ENCODE results near the gene SLC25A27. TPM values are rescaled to one million over a fixed set of nuclear protein-coding genes. Genes with fewer than 3 reads are reported as not detected.
A peak's percentile ranks its signal among the peaks of the same experiment; 100 is the strongest.
"Not testable (repeated sequence)": the region's sequence is repeated elsewhere in the genome, so short reads cannot be mapped to it uniquely, and the experiment has no call there.

SLC25A27 gene
- total and polyA plus RNA-seq, 3 experiments from 2014 or later = 0.38 to 0.85 TPM; not detected in 1

DNA sequence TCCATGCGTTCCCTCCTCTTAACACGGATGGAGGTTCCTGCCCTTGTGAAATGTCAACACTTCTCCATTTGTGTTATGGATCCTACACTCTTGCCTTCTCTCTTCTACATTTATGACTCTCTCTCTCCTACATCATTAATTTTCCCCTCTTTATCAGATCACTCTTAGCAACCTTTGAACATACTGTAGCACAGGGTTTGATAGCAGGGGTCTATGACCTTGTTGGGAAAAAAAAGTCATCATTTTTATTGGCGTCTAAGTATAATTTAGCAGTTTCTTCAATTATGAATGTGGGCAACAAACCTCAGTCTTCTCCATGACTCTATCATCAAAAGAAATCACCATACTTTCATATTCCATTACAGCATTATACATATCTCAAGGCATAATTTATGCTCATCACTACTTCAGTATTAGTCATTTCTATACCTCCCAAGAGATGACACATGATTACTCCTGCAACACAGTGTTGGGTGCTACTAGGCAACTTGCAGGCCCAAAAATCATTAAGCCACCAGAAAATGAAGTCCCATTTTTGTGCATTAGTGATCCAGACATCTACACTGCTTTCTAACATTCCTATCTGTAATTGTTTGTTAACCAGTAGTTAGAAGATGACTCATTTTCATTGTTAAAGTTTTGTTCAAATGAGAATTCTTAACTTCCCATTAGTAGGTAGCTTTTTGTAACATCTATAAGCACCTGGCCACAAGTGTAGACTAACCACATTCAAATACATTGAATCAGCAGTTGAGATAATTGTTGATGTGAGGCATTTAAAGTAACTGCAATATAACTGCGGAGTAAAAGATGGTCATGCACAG is 9.6 kb upstream of the SLC25A27 start:
- Histone ChIP-seq H3K36me3 (ENCODE audit: insufficient read depth, low read length) (no peaks in the 10 kb centered on the region), H3K4me3 (ENCODE audit: low read length) (no peak overlapping the region), H3K9me3 (ENCODE audit: low read length) (no peaks in the 10 kb centered on the region), H3K27me3 (ENCODE audit: insufficient read depth, low read length, poor library complexity, severe bottlenecking) (no peaks in the 10 kb centered on the region), H3K4me1 (ENCODE audit: insufficient read depth, low read length) (no peaks in the 10 kb centered on the region), H3K27ac (ENCODE audit: low read depth, low read length) (no peak overlapping the region)
- Mint-ChIP-seq H3K4me1 (no peaks in the 10 kb centered on the region), H3K36me3 (no peaks in the 10 kb centered on the region), H3K27me3 (peaks cover 8 to 33% of the 10 kb centered on the region in 2 donors), H3K27ac (no peak overlapping the region), H3K4me3 (no peak overlapping the region), H3K9me3 (peaks cover 0 to 4% (median under 1%) of the 10 kb centered on the region in 5 donors)
- ChIA-PET POLR2A (no interaction called here), CTCF (no interaction called here)
- no peak for DNase-seq

GRCh38 chr6:46645265-46645664 is 7.5 kb upstream of the SLC25A27 start:
- POLR2A ChIA-PET = no interaction called here
- H3K27ac ChIP-seq (ENCODE audit: low read depth, low read length) = no peak overlapping the region
- H3K27me3 ChIP-seq (ENCODE audit: insufficient read depth, low read length, poor library complexity, severe bottlenecking) = no peaks in the 10 kb centered on the region
- Mint-ChIP-seq H3K27me3 (peaks cover 6 to 27% of the 10 kb centered on the region in 2 donors), H3K4me1 (no peaks in the 10 kb centered on the region), H3K4me3 (no peak overlapping the region), H3K9me3 (peaks cover 0 to 4% (median 2%) of the 10 kb centered on the region in 5 donors), H3K36me3 (no peaks in the 10 kb centered on the region), H3K27ac (no peak overlapping the region)
- H3K9me3 ChIP-seq (ENCODE audit: low read length) = no peaks in the 10 kb centered on the region
- DNase-seq = no peak
- no peaks in the 10 kb centered on the region for H3K36me3 ChIP-seq (ENCODE audit: insufficient read depth, low read length)
- no peaks in the 10 kb centered on the region for H3K4me1 ChIP-seq (ENCODE audit: insufficient read depth, low read length)
- no peak overlapping the region for H3K4me3 ChIP-seq (ENCODE audit: low read length)
- CTCF ChIA-PET = no interaction called here

DNA sequence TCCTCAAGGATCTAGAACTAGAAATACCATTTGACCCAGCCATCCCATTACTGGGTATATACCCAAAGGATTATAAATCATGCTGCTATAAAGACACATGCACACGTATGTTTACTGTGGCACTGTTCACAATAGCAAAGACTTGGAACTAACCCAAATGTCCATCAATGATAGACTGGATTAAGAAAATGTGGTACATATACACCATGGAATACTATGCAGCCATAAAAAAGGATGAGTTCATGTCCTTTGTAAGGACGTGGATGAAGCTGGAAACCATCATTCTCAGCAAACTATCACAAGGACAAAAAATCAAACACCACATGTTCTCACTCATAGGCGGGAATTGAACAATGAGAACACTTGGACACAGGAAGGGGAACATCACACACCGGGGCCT is 4.7 kb upstream of the SLC25A27 start:
- H3K9me3 ChIP-seq (ENCODE audit: low read length); H3K27ac Mint-ChIP-seq; H3K4me3 ChIP-seq (ENCODE audit: low read length); DNase-seq; H3K4me1 ChIP-seq (ENCODE audit: insufficient read depth, low read length); H3K27ac ChIP-seq (ENCODE audit: low read depth, low read length); H3K27me3 ChIP-seq (ENCODE audit: insufficient read depth, low read length, poor library complexity, severe bottlenecking); H3K9me3 Mint-ChIP-seq; H3K36me3 ChIP-seq (ENCODE audit: insufficient read depth, low read length); CTCF ChIA-PET; H3K4me3 Mint-ChIP-seq; POLR2A ChIA-PET; H3K36me3 Mint-ChIP-seq: not testable (repeated sequence)
- H3K27me3 Mint-ChIP-seq = peaks cover 15 to 41% of the 10 kb centered on the region in 2 donors
- peaks cover 9 to 13% (median 10%) of the 10 kb centered on the region in 3 donors for H3K4me1 Mint-ChIP-seq

DNA sequence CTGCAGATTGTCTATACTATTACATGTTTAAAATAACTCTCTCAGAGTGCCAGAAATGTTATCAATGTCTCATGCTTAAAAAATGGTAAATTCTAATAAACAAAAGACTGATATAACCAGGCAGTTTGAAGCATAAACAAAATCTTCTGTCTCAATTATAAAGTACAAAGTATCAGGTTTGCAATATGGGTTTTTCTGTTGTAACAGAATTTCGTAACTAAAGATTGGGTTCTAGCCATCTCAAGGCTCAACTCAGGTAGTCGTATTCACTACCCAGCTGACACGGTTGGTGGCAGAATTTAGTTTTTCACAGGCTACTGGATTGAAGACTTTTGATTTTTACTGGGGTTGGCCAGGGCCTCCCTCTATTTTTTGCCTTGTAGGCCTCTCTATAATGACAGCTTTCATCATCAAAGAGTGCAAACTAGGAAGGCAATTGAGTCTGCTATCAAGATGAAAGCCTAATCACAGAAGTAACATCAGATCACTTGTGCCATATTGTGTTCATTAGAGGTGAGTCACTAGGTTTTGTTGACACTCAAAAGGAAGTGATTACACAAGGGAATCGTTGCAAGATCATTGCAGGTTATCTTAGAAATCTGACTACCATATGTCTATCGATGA is 3.8 kb upstream of the SLC25A27 start:
- no peak for DNase-seq
- Mint-ChIP-seq H3K27ac (no peak overlapping the region), H3K4me1 (peaks cover 13 to 19% (median 14%) of the 10 kb centered on the region in 3 donors), H3K27me3 (peaks cover 19 to 48% of the 10 kb centered on the region in 2 donors), H3K9me3 (peaks cover 0 to 4% (median 2%) of the 10 kb centered on the region in 5 donors), H3K4me3 (no peak overlapping the region), H3K36me3 (no peaks in the 10 kb centered on the region)
- Histone ChIP-seq H3K36me3 (ENCODE audit: insufficient read depth, low read length) (no peaks in the 10 kb centered on the region), H3K9me3 (ENCODE audit: low read length) (no peaks in the 10 kb centered on the region), H3K4me1 (ENCODE audit: insufficient read depth, low read length) (peaks cover 5% of the 10 kb centered on the region), H3K4me3 (ENCODE audit: low read length) (no peak overlapping the region), H3K27ac (ENCODE audit: low read depth, low read length) (no peak overlapping the region), H3K27me3 (ENCODE audit: insufficient read depth, low read length, poor library complexity, severe bottlenecking) (peaks cover 16% of the 10 kb centered on the region)
- ChIA-PET CTCF (no interaction called here), POLR2A (no interaction called here)

- H3K27ac Mint-ChIP-seq = no peak overlapping the region
- peaks cover 17% of the 10 kb centered on the region for H3K27me3 ChIP-seq (ENCODE audit: insufficient read depth, low read length, poor library complexity, severe bottlenecking)
- peaks cover 0 to 2% (median 0%) of the 10 kb centered on the region in 5 donors for H3K9me3 Mint-ChIP-seq
- H3K27me3 Mint-ChIP-seq = peaks cover 27 to 66% of the 10 kb centered on the region in 2 donors
- no peak overlapping the region for H3K4me3 Mint-ChIP-seq
- no peak for DNase-seq
- ChIA-PET POLR2A (no interaction called here), CTCF (no interaction called here)
- peaks cover 5% of the 10 kb centered on the region for H3K4me1 ChIP-seq (ENCODE audit: insufficient read depth, low read length)
- H3K4me3 ChIP-seq (ENCODE audit: low read length) = no peak overlapping the region
- no peaks in the 10 kb centered on the region for H3K36me3 ChIP-seq (ENCODE audit: insufficient read depth, low read length)
- H3K36me3 Mint-ChIP-seq = peaks cover 0 to 4% (median 0%) of the 10 kb centered on the region in 3 donors
- no peaks in the 10 kb centered on the region for H3K9me3 ChIP-seq (ENCODE audit: low read length)
- peaks cover 13 to 19% (median 14%) of the 10 kb centered on the region in 3 donors for H3K4me1 Mint-ChIP-seq
- no peak overlapping the region for H3K27ac ChIP-seq (ENCODE audit: low read depth, low read length)
These were observed 1.8 kb upstream of the SLC25A27 start for GRCh38 chr6:46651006-46651405.

- Histone ChIP-seq H3K27me3 (ENCODE audit: insufficient read depth, low read length, poor library complexity, severe bottlenecking) (peaks cover 17% of the 10 kb centered on the region), H3K9me3 (ENCODE audit: low read length) (no peaks in the 10 kb centered on the region), H3K4me3 (ENCODE audit: low read length) (no peak overlapping the region), H3K27ac (ENCODE audit: low read depth, low read length) (no peak overlapping the region), H3K36me3 (ENCODE audit: insufficient read depth, low read length) (no peaks in the 10 kb centered on the region), H3K4me1 (ENCODE audit: insufficient read depth, low read length) (peaks cover 5% of the 10 kb centered on the region)
- H3K9me3 Mint-ChIP-seq = peaks cover 0 to 4% (median 0%) of the 10 kb centered on the region in 5 donors
- no peak for DNase-seq
- peaks cover 30 to 66% of the 10 kb centered on the region in 2 donors for H3K27me3 Mint-ChIP-seq
- peaks cover 13 to 19% (median 14%) of the 10 kb centered on the region in 3 donors for H3K4me1 Mint-ChIP-seq
- peak overlapping the region in 1 of 8 donors; percentile 12 for H3K27ac Mint-ChIP-seq
- H3K4me3 Mint-ChIP-seq = peak overlapping the region in 6 of 7 donors; percentile 83 to 90 (median 84)
- CTCF ChIA-PET = no interaction called here
- POLR2A ChIA-PET = no interaction called here
- peaks cover 0 to 4% (median 0%) of the 10 kb centered on the region in 3 donors for H3K36me3 Mint-ChIP-seq
These were observed 959 bp upstream of the SLC25A27 start for GRCh38 chr6:46651816-46652215.

- peak overlapping the region in 2 of 8 donors; percentile 12 to 32 for H3K27ac Mint-ChIP-seq
- ChIA-PET CTCF (no interaction called here), POLR2A (no interaction called here)
- Histone ChIP-seq H3K9me3 (ENCODE audit: low read length) (no peaks in the 10 kb centered on the region), H3K36me3 (ENCODE audit: insufficient read depth, low read length) (no peaks in the 10 kb centered on the region), H3K4me3 (ENCODE audit: low read length) (peak overlapping the region; percentile 70), H3K27me3 (ENCODE audit: insufficient read depth, low read length, poor library complexity, severe bottlenecking) (peaks cover 17% of the 10 kb centered on the region), H3K27ac (ENCODE audit: low read depth, low read length) (no peak overlapping the region), H3K4me1 (ENCODE audit: insufficient read depth, low read length) (peaks cover 5% of the 10 kb centered on the region)
- DNase-seq = no peak
- peaks cover 0 to 4% (median 0%) of the 10 kb centered on the region in 5 donors for H3K9me3 Mint-ChIP-seq
- H3K4me3 Mint-ChIP-seq = peak overlapping the region; percentile 83 to 93 (median 84)
- H3K36me3 Mint-ChIP-seq = peaks cover 0 to 4% (median 0%) of the 10 kb centered on the region in 3 donors
- peaks cover 13 to 19% (median 14%) of the 10 kb centered on the region in 3 donors for H3K4me1 Mint-ChIP-seq
- H3K27me3 Mint-ChIP-seq = peaks cover 29 to 63% of the 10 kb centered on the region in 2 donors
These were observed 558 bp upstream of the SLC25A27 start for GRCh38 chr6:46652232-46652602.

DNA sequence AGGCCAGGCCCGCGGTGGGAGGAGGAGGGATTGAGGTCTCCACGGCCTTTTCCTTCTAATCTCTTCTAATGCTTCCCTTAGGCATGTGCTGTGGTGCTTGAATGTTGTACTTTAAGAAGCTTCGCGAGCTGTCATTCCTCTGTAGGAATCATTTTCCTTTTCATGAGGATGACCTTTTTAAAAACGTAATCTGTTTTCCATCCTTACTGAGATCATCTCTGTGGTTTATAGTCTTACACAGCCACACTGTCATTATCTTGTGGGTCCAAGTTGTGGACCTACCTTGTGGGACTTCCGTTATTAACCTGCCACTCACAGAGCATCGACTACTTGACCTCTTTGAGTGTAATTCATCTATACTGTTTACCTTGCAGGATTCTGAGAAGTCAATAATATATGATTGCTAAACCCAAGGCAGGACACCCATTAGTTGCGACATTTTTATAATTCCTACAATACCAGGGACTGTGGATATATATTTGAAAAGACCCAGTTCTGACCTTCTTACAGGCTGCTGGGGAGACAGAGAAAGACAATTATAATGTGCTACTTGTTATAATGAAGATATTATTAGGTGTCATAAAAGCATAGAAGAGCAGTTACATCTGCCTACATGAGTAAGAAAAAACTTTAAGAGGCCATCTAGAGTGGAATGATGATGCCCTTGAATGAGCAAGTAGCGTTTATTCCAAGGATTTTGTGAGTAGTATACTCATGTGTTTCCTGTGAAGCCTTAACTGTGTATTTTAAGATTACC is 842 bp downstream of the SLC25A27 start:
- POLR2A ChIA-PET = no interaction called here
- H3K36me3 Mint-ChIP-seq = peaks cover 0 to 4% (median 0%) of the 10 kb centered on the region in 3 donors
- H3K27ac ChIP-seq (ENCODE audit: low read depth, low read length) = no peak overlapping the region

More for the DNA sequence above, 842 bp downstream of the SLC25A27 start:
- Histone ChIP-seq H3K9me3 (ENCODE audit: low read length) (no peaks in the 10 kb centered on the region), H3K36me3 (ENCODE audit: insufficient read depth, low read length) (no peaks in the 10 kb centered on the region), H3K27me3 (ENCODE audit: insufficient read depth, low read length, poor library complexity, severe bottlenecking) (peaks cover 17% of the 10 kb centered on the region), H3K4me3 (ENCODE audit: low read length) (peak overlapping the region; percentile 70), H3K4me1 (ENCODE audit: insufficient read depth, low read length) (peaks cover 5% of the 10 kb centered on the region)
- no peak overlapping the region for H3K27ac Mint-ChIP-seq
- CTCF ChIA-PET = no interaction called here
- H3K9me3 Mint-ChIP-seq = peaks cover 0 to 2% (median 0%) of the 10 kb centered on the region in 5 donors
- no peak for DNase-seq
- H3K4me3 Mint-ChIP-seq = peak overlapping the region; percentile 73 to 93 (median 82)
- H3K27me3 Mint-ChIP-seq = peaks cover 29 to 58% of the 10 kb centered on the region in 2 donors
- H3K4me1 Mint-ChIP-seq = peaks cover 13 to 19% (median 14%) of the 10 kb centered on the region in 3 donors
